HFF-Myc (cell line): ENCODE measurements around the gene ZNF19.

Experiments
- DNase-seq: peaks from one replicate; pipeline ENCODE4 v3.0.0-alpha.2; 2011; ENCODE audit warnings: low read depth; ENCODE audit errors: extremely low read depth
- H3K4me3 ChIP-seq: replicated peaks from 2 replicates; pipeline ENCODE4 v1.5.1; 2011; ENCODE audit warnings: low read depth, mild to moderate bottlenecking, control low read depth, low read length
- TF ChIP-seq, protein P1 (sequence below): IDR thresholded peaks from 2 replicates; pipeline ENCODE4 v1.5.1; 2012; ENCODE audit warnings: mild to moderate bottlenecking, low read depth, low read length, control low read depth; ENCODE audit errors: missing control alignments

The ZNF19 gene

GRCh38 chr16:71489122-71489521 lies at the start of gene ZNF19:
TSS of gene ZNF19 (minus strand) at chr16:71489324. CDS start at chr16:71482114, 7,210 bp downstream.
- H3K4me3 ChIP-seq = no peak within 1 kb of the TSS
- TF ChIP-seq, protein P1, sequence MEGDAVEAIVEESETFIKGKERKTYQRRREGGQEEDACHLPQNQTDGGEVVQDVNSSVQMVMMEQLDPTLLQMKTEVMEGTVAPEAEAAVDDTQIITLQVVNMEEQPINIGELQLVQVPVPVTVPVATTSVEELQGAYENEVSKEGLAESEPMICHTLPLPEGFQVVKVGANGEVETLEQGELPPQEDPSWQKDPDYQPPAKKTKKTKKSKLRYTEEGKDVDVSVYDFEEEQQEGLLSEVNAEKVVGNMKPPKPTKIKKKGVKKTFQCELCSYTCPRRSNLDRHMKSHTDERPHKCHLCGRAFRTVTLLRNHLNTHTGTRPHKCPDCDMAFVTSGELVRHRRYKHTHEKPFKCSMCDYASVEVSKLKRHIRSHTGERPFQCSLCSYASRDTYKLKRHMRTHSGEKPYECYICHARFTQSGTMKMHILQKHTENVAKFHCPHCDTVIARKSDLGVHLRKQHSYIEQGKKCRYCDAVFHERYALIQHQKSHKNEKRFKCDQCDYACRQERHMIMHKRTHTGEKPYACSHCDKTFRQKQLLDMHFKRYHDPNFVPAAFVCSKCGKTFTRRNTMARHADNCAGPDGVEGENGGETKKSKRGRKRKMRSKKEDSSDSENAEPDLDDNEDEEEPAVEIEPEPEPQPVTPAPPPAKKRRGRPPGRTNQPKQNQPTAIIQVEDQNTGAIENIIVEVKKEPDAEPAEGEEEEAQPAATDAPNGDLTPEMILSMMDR = no peak
- DNase-seq = no peak

DNA sequence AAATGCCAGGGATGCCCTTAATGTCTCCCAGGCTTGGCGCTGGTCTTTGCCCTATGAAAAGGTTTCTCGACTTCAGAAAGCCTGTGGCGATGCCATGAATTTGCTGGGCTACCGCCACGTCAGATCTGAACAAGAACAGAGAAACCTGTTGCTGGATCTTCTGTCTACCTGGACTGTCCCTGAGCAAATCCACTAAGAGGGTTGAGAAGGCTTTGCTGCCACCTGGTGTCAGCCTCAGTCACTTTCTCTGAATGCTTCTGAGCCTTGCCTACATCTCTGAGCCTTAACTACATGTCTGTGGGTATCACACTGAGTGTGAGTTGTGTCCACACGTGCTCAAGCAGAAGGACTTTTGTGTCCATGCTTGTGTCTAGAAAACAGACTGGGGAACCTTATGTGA lies 48.5 kb upstream of the ZNF19 start:
- TF ChIP-seq, protein P1 = peak; percentile 64
- H3K4me3 ChIP-seq = no peak overlapping the region
- DNase-seq = no peak

DNA sequence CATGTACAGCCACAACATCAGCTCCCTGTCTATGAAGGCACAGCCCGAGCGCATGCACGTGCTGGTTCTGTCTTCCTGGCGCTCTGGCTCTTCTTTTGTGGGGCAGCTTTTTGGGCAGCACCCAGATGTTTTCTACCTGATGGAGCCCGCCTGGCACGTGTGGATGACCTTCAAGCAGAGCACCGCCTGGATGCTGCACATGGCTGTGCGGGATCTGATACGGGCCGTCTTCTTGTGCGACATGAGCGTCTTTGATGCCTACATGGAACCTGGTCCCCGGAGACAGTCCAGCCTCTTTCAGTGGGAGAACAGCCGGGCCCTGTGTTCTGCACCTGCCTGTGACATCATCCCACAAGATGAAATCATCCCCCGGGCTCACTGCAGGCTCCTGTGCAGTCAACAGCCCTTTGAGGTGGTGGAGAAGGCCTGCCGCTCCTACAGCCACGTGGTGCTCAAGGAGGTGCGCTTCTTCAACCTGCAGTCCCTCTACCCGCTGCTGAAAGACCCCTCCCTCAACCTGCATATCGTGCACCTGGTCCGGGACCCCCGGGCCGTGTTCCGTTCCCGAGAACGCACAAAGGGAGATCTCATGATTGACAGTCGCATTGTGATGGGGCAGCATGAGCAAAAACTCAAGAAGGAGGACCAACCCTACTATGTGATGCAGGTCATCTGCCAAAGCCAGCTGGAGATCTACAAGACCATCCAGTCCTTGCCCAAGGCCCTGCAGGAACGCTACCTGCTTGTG lies 47.8 kb upstream of the ZNF19 start:
- DNase-seq = no peak
- H3K4me3 ChIP-seq = no peak overlapping the region
- TF ChIP-seq, protein P1 = no peak

- H3K4me3 ChIP-seq = no peak overlapping the region
- DNase-seq = no peak
- TF ChIP-seq, protein P1 = no peak
These were observed 43.2 kb upstream of the ZNF19 start for GRCh38 chr16:71532366-71532765.

GRCh38 chr16:71528863-71529262 lies 39.7 kb upstream of the ZNF19 start:
- H3K4me3 ChIP-seq = no peak overlapping the region
- no peak for DNase-seq
- TF ChIP-seq, protein P1 = no peak

DNA sequence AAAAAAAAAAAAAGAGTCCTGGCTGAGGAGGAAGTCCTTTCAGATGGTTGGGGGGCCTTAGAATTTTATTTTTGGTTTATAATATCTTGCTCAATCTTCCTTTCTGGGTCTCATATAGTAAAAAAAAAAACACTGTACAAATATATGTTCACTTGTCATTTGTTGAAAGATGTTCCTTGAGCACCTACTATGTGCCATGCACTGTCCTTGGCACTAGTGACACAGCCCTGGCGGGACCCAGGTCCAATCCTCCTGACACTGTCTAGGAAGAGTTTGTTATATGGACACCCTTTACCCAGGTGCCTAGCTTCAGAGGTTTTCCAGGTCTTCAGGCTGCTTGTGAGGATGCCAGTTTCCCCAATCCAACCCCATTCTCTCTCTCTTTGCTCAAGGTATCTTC lies 39.1 kb upstream of the ZNF19 start:
- H3K4me3 ChIP-seq = no peak overlapping the region
- TF ChIP-seq, protein P1 = no peak
- DNase-seq = no peak

GRCh38 chr16:71526111-71526631 lies 37.0 kb upstream of the ZNF19 start, which contains the start of gene CHST4:
TSS of gene CHST4 (plus strand) at chr16:71526426. CDS start at chr16:71536678, 10,252 bp downstream.
- no peak for DNase-seq
- TF ChIP-seq, protein P1 = no peak
- no peak within 1 kb of the TSS for H3K4me3 ChIP-seq
